IMR-90 (cell line): ENCODE data around the gene SLC25A17. TPM values are rescaled to one million over a fixed set of nuclear protein-coding genes. Genes with fewer than 3 reads are reported as not detected.

Experiments
- ATAC-seq: fragments of 200-7000 bp; cut with Tn5 transposase; 2 replicates; pipeline ENCODE4 v1.9.1; 2020; ENCODE audit warnings: low read depth, mild to moderate bottlenecking, moderate library complexity
- BruUV-seq: library from RNA; stranded (reverse); fragments of 400-500 nt; replicated peaks from 2 replicates; lab custom pipeline; 2021; lab: Mats Ljungman, UMichigan
- CTCF ChIA-PET: fragments of 300-600 bp; formaldehyde crosslinking; extraction: SDS; loops from one replicate; lab custom pipeline; 2021; ENCODE audit warnings: antibody characterized with exemption; lab: Yijun Ruan, JAX
- POLR2A ChIA-PET: fragments of 300-600 bp; sonication (Branson Sonifier 250); formaldehyde crosslinking; loops from one replicate; lab custom pipeline; 2022; ENCODE audit warnings: antibody characterized with exemption; ENCODE audit not compliant: unreplicated experiment; lab: Charles Lee
- DNase-seq: peaks from one replicate; pipeline ENCODE4 v3.0.0; 2013
- H2AFZ ChIP-seq: replicated peaks from 2 replicates; pipeline ENCODE3; 2013; ENCODE audit warnings: low read length, mild to moderate bottlenecking; ENCODE audit not compliant: poor library complexity
- H2AK5ac ChIP-seq: 2 replicates; pipeline ENCODE4 v1.6.1; 2013; ENCODE audit warnings: low read depth, low read length, inconsistent platforms
- H2AK9ac ChIP-seq: replicated peaks from 2 replicates; pipeline ENCODE3; 2013; ENCODE audit warnings: mild to moderate bottlenecking, low read depth, low read length, moderate library complexity; ENCODE audit not compliant: poor library complexity
- H2BK120ac ChIP-seq: 2 replicates; pipeline ENCODE4 v1.6.1; 2013; ENCODE audit warnings: low read depth, low read length, inconsistent platforms
- H2BK15ac ChIP-seq: 3 replicates; pipeline ENCODE4 v1.6.1; 2013; ENCODE audit warnings: low read depth, low read length, inconsistent platforms
- H2BK20ac ChIP-seq: 2 replicates; pipeline ENCODE4 v1.6.1; 2013; ENCODE audit warnings: low read depth, mild to moderate bottlenecking, inconsistent platforms, low read length, moderate library complexity
- H2BK5ac ChIP-seq: 2 replicates; pipeline ENCODE4 v1.6.1; 2013; ENCODE audit warnings: mild to moderate bottlenecking, low read depth, low read length, inconsistent platforms; ENCODE audit not compliant: poor library complexity, severe bottlenecking
- H3K14ac ChIP-seq: replicated peaks from 2 replicates; pipeline ENCODE4 v1.6.1; 2013; ENCODE audit warnings: low read depth, low read length, inconsistent platforms
- H3K18ac ChIP-seq: 2 replicates; pipeline ENCODE4 v1.6.1; 2013; ENCODE audit warnings: low read depth, low read length, control low read depth
- H3K23ac ChIP-seq: 2 replicates; pipeline ENCODE4 v1.6.1; 2013; ENCODE audit warnings: low read depth, low read length, inconsistent platforms
- H3K27ac ChIP-seq: 2 replicates; pipeline ENCODE4 v1.5.1; 2013; ENCODE audit warnings: mild to moderate bottlenecking, control low read depth, low read length; ENCODE audit not compliant: insufficient read depth
- H3K27me3 ChIP-seq: 2 replicates; pipeline ENCODE4 v1.6.1; 2013; ENCODE audit warnings: low read length; ENCODE audit not compliant: control insufficient read depth, insufficient read depth
- H3K36me3 ChIP-seq: 2 replicates; pipeline ENCODE4 v1.6.1; 2013; ENCODE audit warnings: low read length, mixed read lengths; ENCODE audit not compliant: control insufficient read depth, insufficient read depth
- H3K4ac ChIP-seq: 2 replicates; pipeline ENCODE4 v1.6.1; 2013; ENCODE audit warnings: low read depth, low read length, inconsistent platforms
- H3K4me1 ChIP-seq: 2 replicates; pipeline ENCODE4 v1.6.1; 2013; ENCODE audit warnings: low read length, mixed read lengths; ENCODE audit not compliant: control insufficient read depth, insufficient read depth
- H3K4me2 ChIP-seq: 2 replicates; pipeline ENCODE4 v1.6.1; 2013; ENCODE audit warnings: low read depth, mild to moderate bottlenecking, control low read depth, low read length, moderate library complexity
- H3K4me3 ChIP-seq: 2 replicates; pipeline ENCODE4 v1.5.1; 2013; ENCODE audit warnings: low read depth, mild to moderate bottlenecking, control low read depth, low read length, moderate library complexity; ENCODE audit not compliant: insufficient read depth
- H3K56ac ChIP-seq: 2 replicates; pipeline ENCODE4 v1.6.1; 2013; ENCODE audit warnings: low read length, inconsistent platforms; ENCODE audit not compliant: insufficient read depth; ENCODE audit errors: extremely low read depth
- H3K79me1 ChIP-seq, 2 experiments: 2 replicates each; pipeline ENCODE4 v1.6.1; 2013; ENCODE audit warnings: low read length in 2 of 2, inconsistent platforms in 1 of 2, low read depth in 1 of 2
- H3K9ac ChIP-seq: 2 replicates; pipeline ENCODE4 v1.6.1; 2013; ENCODE audit warnings: low read depth, low read length, control low read depth
- H3K9me1 ChIP-seq: 2 replicates; pipeline ENCODE4 v1.6.1; 2013; ENCODE audit warnings: low read length, inconsistent platforms; ENCODE audit not compliant: insufficient read depth
- H3K9me3 ChIP-seq: 2 replicates; pipeline ENCODE4 v1.6.1; 2013; ENCODE audit warnings: low read length; ENCODE audit not compliant: control insufficient read depth, insufficient read depth
- H4K20me1 ChIP-seq: 2 replicates; pipeline ENCODE4 v1.6.1; 2013; ENCODE audit warnings: low read length, inconsistent platforms; ENCODE audit not compliant: insufficient read depth
- H4K5ac ChIP-seq: 2 replicates; pipeline ENCODE4 v1.6.1; 2013; ENCODE audit warnings: mild to moderate bottlenecking, low read depth, low read length, control low read depth
- H4K8ac ChIP-seq, 2 experiments: 2 replicates each; pipeline ENCODE4 v1.6.1; 2013; ENCODE audit warnings: low read depth in 2 of 2, low read length in 2 of 2, control low read depth in 1 of 2, inconsistent platforms in 1 of 2
- H4K91ac ChIP-seq: 2 replicates; pipeline ENCODE4 v1.6.1; 2013; ENCODE audit warnings: low read depth, low read length, inconsistent platforms; ENCODE audit not compliant: insufficient read depth
- BHLHE40 ChIP-seq: fragments of 150-350 bp; IDR thresholded peaks from 2 replicates; pipeline ENCODE4 v1.6.1; 2016; ENCODE audit warnings: mild to moderate bottlenecking, low read depth, low read length
- CHD1 ChIP-seq: IDR thresholded peaks from 2 replicates; pipeline ENCODE4 v1.6.1; 2012; ENCODE audit warnings: low read depth, low read length, improper control_type of control experiment
- MAFK ChIP-seq: IDR thresholded peaks from 2 replicates; pipeline ENCODE4 v1.6.1; 2012; ENCODE audit warnings: low read depth, low read length, improper control_type of control experiment
- RCOR1 ChIP-seq: IDR thresholded peaks from 2 replicates; pipeline ENCODE4 v1.6.1; 2012; ENCODE audit warnings: mild to moderate bottlenecking, low read length, improper control_type of control experiment; ENCODE audit not compliant: insufficient replicate concordance
- WGBS, 2 experiments: methylation state at CpG; one replicate each; pipeline versions ENCODE4 v1.1.5 to v1.1.7; 2013; ENCODE audit warnings: missing lambda C conversion rate in 2 of 2; ENCODE audit not compliant: insufficient read length in 1 of 2; ENCODE audit errors: extremely low coverage in 2 of 2; 5-methylcytosine and 5-hydroxymethylcytosine counted together
- dilution Hi-C: fragments of 300-500 bp; cut with HindIII; formaldehyde crosslinking; loops from one replicate; pipeline ENCODE4 v1.14.3; 2018; ENCODE audit warnings: low sequenced_read_pairs; ENCODE audit not compliant: unreplicated experiment
- in situ Hi-C: fragments of 300-500 bp; cut with MboI; formaldehyde crosslinking; loops from 3 replicates; pipeline ENCODE4 v1.14.3; 2019; ENCODE audit warnings: low sequenced_read_pairs, inconsistent platforms, mixed read lengths
- intact Hi-C: fragments of 100-400 bp; cut with micrococcal nuclease; formaldehyde crosslinking; loops from 2 replicates; pipeline ENCODE4 v1.10.0; 2022
- polyA plus RNA-seq, 3 experiments: library from polyadenylated mRNA; depleted of rRNA; stranded (reverse); fragments of >200 nt; gene quantifications; 2 replicates each; pipeline ENCODE4 v1.2.3, GENCODE V29; 2012; ENCODE audit warnings: low replicate concordance in 1 of 3
- total RNA-seq: library from RNA; depleted of rRNA; stranded (reverse); fragments of >200 nt; gene quantifications from 2 replicates; pipeline ENCODE4 v1.2.3, GENCODE V29; 2012
- TF ChIP-seq, protein P1 (sequence below): fragments of 150-350 bp; IDR thresholded peaks from 2 replicates; pipeline ENCODE4 v1.6.1; 2016; ENCODE audit warnings: low read depth, mild to moderate bottlenecking, low read length, moderate library complexity, borderline replicate concordance

SLC25A17 gene
- total and polyA plus RNA-seq, 2 of the 4 experiments (the other 2 are of a cell fraction): 19.6 to 36.0 TPM

DNA sequence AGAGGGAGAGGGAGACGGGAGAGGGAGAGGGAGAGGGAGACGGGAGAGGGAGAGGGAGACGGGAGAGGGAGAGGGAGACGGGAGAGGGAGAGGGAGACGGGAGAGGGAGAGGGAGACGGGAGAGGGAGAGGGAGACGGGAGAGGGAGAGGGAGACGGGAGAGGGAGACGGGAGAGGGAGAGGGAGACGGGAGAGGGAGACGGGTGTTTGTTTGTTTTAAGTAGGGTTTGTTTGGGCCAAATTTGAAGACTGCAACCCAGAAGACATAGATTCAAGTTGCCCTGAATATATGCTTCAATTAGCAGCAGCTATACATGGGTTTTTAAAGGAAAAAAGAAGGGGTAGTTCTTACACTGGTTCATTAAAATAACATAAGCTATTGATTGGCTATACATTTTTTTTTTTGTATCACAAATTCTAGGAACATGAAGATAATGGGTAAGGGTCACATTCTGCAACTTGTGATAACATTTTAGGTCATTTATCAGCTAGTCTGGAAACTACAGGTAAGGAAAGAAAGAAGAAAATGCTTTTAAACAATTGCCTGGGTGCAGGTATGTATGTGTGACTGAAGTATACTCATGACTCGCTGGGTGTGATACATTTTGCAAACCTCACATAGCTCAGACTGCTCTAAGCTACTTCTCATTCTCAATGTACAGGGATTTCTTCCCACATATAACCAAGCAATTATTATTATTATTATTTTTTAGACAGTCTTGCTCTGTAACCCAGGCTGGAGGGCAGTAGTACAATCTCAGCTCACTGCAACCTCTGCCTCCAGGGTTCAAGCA lies 72.5 kb downstream of the SLC25A17 start:
- intact Hi-C loops (no loop called here), in situ Hi-C loops (no loop called here), dilution Hi-C loops (no loop called here)
- CTCF ChIA-PET: no interaction called here
- DNase-seq: peak; percentile 5
- Histone ChIP-seq H3K9ac (no peak overlapping the region), H3K23ac (no peak overlapping the region), H3K4me1 (no peaks in the 10 kb centered on the region), H3K79me1 (no peaks in the 10 kb centered on the region), H2BK15ac (no peak overlapping the region), H3K9me3 (peaks cover 3% of the 10 kb centered on the region), H2BK5ac (no peak overlapping the region), H3K36me3 (no peaks in the 10 kb centered on the region), H2AFZ (no peak overlapping the region), H3K4me3 (no peak overlapping the region), H3K18ac (no peak overlapping the region), H4K20me1 (no peaks in the 10 kb centered on the region), H3K27ac (no peak overlapping the region), H3K4me2 (no peak overlapping the region; the same call in 1 of the 2 replicates), H2AK9ac (no peak overlapping the region), H2AK5ac (no peak overlapping the region), H2BK20ac (no peak overlapping the region), H3K56ac (no peak overlapping the region), H4K91ac (no peak overlapping the region), H4K8ac (no peak overlapping the region), H3K27me3 (no peaks in the 10 kb centered on the region), H3K9me1 (no peaks in the 10 kb centered on the region; the same call in 1 of the 2 replicates), H3K4ac (no peak overlapping the region), H2BK120ac (no peak overlapping the region), H3K14ac (no peak overlapping the region), H4K5ac (no peak overlapping the region)
- no TSS peak for BruUV-seq
- TF ChIP-seq, protein P1, sequence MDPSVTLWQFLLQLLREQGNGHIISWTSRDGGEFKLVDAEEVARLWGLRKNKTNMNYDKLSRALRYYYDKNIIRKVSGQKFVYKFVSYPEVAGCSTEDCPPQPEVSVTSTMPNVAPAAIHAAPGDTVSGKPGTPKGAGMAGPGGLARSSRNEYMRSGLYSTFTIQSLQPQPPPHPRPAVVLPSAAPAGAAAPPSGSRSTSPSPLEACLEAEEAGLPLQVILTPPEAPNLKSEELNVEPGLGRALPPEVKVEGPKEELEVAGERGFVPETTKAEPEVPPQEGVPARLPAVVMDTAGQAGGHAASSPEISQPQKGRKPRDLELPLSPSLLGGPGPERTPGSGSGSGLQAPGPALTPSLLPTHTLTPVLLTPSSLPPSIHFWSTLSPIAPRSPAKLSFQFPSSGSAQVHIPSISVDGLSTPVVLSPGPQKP: no peak
- TF ChIP-seq CHD1: no peak
- TF ChIP-seq RCOR1: no peak
- no peak for TF ChIP-seq BHLHE40
- no peak for TF ChIP-seq MAFK
- no peak for ATAC-seq
- WGBS, 2 experiments: no CpG with 5 or more reads among the region's 12 CpGs
- POLR2A ChIA-PET: no interaction called here
